Posterior cingulate gyrus (tissue), 11 donors: Measurements from ENCODE around the gene ACACA.
"Not testable (repeated sequence)": the region's sequence is repeated elsewhere in the genome, so short reads cannot be mapped to it uniquely, and the experiment has no call there.

Experiments used
- DNase-seq, 10 donors: peaks; one replicate each; pipeline versions ENCODE4 v3.0.0 to v3.0.0-alpha.2; 2020 to 2021; ENCODE audit warnings: mixed read lengths in 3 of 10
- intact Hi-C: fragments of 100-400 bp; cut with DNase I; formaldehyde crosslinking; loops from one replicate; pipeline ENCODE4 v1.15.1; 2023

The ACACA gene

DNA sequence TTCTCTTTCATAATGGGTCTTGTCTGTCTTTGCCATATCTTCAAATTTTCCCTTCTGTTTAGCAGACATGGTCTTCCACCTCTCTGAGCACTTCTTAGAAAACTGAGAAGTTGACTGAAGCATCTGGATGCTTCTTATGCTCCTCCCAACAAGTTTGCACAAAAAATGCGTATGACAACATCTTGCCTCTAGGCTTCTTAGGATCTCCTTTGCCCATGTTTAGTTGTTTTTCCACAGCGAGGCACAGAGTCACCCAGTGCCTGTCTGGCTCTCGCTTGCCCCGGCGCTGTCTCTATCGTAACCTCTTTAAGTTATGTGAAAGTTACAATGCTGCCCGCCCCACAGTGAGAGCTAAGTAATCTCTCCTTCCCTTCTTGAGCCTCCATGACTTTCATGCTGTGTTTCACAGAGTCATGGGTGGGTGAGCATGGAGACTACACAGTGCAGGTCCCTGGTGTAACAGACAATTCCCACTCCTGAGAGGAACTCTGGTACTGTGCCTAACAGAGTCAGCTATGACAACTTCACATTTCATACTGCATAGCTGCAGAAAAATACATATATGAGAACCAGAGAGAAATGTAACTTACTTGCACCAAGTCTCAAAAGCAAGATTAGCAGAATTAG lies 262.4 kb downstream of the ACACA start:
- intact Hi-C loops, result no loop called here
- no peak for DNase-seq

GRCh38 chr17:37143558-37143957 lies 263.1 kb downstream of the ACACA start:
- DNase-seq, intact Hi-C loops: not testable (repeated sequence)

GRCh38 chr17:37142294-37142896 lies 264.2 kb downstream of the ACACA start:
- intact Hi-C loops, result no loop called here
- DNase-seq, result no peak

DNA sequence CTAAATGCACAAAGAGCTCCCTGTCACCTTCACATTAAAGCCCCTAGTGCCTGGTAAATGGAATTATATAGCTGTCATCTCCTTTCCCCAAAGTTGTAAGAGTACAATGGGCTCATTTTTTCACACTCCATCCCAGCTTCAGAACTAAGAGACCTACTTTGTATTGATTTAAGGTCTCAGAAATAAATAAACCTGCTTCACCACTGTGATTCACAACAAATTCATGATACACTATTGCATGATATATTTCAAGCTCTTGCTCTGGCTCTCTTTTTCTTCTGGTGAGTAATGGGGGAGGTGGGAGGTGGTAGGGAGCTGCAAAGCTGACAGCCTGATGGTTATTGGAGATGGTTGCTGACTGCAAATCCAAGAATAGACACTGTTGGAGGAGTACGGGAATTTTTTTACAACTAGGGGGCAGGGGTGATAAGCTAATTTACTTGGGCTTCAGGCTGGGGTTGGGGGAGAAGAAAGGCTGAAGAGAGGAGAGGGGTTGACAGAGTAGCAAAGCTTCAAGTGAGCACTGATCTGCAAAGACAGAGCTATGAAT lies 268.0 kb downstream of the ACACA start:
- intact Hi-C loops, result no loop called here
- DNase-seq, result no peak

GRCh38 chr17:37137906-37138514 lies 268.6 kb downstream of the ACACA start:
- no peak for DNase-seq
- intact Hi-C loops, result no loop called here

- intact Hi-C loops, result no loop called here
- no peak for DNase-seq
Observed at GRCh38 chr17:37137070-37137610, 269.5 kb downstream of the ACACA start.

- no peak for DNase-seq
- intact Hi-C loops, result no loop called here
Observed at GRCh38 chr17:37135576-37135975, 271.1 kb downstream of the ACACA start.

- no peak for DNase-seq
- intact Hi-C loops, result no loop called here
Observed at GRCh38 chr17:37134050-37134449, 272.6 kb downstream of the ACACA start.

DNA sequence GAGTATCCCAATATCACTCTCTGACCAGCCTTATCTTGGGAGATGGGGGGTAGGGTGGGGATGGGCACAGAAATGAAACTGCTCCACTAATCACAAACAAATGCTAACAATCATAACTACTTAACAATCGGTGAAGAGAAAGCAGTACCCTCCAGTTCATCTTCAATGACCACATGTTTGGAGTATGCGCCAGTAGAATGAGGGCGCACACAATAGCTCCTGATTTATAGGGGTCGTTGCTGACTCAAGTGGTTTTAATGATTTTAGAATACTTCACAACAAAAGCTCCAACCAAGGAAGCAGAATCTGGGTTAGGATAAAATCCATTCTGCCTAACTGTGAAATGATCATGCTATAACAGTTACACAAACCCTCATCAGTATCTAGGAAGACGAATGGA lies 273.5 kb downstream of the ACACA start:
- DNase-seq, result no peak
- intact Hi-C loops, result no loop called here

DNA sequence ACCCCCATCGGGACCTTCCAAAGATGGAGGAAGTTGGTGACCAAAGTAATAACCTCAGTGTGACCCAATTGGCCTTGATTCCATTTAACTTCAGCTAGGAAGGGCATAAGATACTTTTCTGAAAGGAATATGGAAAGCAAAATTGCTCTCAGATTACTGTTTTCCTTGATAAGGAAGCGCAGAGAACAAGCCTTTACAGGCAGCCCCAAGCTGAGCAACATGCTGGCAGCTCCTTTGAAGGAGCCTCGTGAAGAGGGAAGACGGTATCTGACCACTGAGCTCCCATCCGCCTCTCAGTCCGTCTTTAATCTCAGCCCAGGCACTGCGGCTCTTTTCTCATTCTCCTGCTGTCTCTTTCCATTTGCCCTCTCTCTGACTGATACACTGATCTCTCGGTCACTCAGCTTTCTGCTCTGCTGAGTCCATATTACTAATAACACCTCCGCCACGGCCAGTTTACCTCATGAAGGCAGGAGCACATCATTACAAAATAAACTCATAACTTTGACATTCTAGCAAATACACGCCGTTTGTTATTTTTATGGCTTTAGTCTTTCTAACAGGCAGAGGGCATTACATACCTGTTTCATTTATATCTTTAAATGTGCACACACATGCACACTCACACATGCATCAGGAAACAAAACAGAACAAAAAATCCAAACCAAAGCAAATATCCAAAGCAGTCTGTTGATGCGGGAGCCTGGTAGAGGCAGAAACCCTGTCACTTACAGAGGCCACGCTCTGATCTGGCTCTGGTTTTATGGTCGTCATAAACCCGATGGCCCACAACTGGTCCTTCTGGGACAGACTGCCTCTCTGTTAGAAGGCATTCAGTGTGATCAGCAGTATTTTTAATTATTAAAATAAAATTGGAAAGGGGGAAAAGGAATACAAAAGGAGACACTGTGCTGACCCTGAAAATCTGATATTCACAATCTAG lies 274.7 kb downstream of the ACACA start:
- intact Hi-C loops, result no loop called here
- DNase-seq, result no peak

GRCh38 chr17:37130984-37131446 lies 275.6 kb downstream of the ACACA start:
- DNase-seq, result no peak
- intact Hi-C loops, result no loop called here

GRCh38 chr17:37124821-37125173 lies 281.8 kb downstream of the ACACA start:
- no peak for DNase-seq
- intact Hi-C loops, result no loop called here

DNA sequence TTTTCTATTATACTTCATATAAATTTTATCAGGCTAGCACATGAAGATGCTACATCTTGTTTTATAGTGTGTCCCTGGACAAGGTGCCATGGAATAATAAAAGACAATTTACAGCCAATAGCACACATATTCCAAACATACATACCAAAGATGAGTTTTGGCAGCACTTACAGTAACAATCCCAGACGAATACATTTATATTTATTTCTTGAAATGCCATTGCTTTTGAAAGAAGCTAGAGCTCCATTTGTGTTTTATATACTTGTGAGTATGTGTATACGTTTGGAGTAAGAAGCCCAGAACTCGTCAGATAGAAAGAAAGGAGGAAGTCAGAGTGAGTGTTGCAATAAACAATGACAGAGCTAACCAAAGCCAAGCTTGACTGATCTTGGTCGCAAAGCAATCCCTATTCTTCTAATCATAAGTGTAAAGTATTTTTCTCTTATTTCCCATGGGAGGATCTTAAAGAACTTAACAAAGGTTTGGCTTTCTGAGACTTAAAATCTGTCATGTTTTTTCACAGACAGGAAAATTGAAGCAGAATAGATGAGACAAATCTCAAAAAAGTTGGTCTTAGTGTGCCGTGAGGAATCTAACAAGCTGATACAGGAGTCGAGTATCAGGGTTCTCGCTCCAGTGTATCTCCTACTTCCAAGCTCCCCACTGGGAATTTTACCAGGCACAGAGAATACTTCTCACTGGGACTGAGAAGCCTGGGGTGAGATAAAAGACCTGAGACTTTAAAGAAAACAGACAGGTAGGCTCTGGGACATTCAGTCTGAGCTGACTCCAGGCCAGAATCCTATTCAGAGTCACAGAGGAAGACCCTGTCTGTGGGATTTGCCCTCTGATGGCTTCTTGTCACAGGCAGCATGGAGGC lies 282.5 kb downstream of the ACACA start:
- intact Hi-C loops, result no loop called here
- DNase-seq, result no peak

DNA sequence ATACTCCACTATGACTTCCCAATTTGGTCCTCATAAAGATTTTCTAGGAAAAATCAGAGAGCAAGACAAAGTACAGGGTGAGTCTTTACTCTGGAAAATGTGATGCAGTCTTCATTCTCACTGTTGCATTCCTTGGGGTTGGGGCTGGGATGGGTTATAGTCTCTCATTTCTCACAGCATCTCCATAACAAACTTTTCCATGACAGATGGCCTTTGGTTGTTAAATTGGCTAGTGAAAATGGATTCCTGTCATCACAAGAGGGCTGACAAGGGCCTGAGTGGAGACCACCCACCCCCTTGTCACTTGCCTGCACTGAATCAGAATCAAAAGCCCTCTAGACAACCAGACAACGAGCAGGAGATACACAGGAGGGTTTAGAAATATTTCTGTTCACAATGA lies 283.2 kb downstream of the ACACA start:
- no peak for DNase-seq

DNA sequence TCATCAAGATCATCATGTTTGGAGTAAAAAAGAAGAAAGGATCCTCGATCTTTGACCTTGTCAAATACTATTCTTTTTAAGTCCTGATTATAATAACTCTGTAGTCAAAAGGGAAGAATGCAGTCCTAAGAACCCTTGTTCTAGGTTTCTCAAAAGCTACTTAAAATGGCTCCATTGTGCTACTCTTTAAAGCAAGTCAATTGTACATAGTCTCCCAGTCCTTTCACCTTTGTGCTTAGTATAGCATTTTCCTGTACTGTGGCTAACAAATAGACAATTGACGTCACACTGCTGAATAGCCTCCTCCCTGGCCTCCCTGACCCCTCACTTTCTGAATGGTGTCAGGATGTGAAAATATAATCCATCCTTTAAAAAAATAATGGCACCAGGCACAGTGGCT lies 285.0 kb downstream of the ACACA start:
- intact Hi-C loops, result no loop called here
- no peak for DNase-seq

More for the DNA sequence above, 283.2 kb downstream of the ACACA start:
- intact Hi-C loops, result no loop called here

DNA sequence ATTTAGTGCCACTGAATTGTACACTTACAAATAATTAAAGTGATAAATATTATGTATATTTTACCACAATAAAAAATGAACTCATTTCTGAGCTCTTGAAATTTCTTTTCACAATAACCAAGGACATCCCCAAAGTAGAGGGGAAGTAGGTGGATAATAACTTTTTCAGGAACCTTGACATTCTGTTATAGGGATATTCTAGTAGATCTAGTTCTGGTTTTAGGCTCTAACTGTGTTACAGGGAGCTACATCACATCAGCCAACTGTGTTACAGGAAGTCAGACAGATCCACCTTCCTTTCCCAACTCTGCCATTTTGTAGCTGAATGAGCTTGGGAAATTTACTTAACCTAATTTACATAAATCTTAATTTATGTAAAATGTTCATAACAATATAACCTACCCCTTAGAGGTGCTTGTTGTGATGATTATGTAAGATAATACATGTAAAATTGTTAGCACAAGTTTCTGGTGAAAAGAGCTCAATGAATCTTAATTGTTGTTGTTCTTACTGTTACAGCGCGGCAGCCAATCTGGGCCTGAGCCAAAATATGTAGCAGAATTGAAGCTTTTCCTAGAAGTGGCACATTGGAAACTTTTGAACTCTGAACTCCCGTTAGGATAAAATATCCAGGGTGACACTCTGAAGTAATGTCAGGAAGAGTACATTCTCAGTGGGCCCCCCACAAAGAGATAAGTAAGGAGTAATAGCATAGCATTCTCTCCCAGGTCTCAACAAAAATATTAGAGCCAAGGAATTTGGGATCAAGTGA lies 288.1 kb downstream of the ACACA start:
- DNase-seq, result no peak
- intact Hi-C loops, result no loop called here

DNA sequence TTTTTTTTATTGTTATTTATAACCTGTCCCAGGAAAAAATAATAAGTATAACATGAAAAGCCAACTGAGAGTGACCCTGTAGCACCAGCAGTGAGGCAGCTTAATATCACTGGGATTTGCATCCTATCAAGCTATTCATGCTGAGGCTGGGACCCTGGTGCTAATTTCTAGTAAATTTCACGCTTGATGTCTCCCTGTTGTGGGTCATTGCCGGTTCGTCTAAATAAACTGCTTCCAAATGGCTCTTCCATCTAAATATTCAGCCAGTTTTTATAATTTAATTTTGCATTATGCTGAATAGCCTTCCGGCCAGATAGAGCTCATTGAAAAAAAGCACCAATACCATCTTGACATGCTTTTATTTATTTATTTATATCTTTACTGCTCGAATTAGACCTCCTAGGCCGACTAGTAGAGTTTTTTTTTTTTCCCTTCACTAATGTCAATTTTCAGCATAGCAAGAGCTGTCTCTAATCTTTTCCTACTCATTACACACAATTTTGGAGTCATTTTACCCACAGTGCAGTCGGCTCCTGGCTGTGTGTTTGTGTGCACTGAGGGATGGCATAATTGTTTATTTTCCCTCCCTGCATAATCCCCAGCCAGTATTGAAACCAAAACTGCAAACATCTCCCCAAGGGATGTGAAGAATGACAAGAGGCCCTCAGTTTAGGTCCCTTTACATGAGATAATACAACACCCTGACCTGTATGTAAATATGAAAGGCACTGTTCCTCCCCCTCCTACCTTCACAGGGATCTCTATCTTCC lies 289.1 kb downstream of the ACACA start:
- no peak for DNase-seq
- intact Hi-C loops, result no loop called here

DNA sequence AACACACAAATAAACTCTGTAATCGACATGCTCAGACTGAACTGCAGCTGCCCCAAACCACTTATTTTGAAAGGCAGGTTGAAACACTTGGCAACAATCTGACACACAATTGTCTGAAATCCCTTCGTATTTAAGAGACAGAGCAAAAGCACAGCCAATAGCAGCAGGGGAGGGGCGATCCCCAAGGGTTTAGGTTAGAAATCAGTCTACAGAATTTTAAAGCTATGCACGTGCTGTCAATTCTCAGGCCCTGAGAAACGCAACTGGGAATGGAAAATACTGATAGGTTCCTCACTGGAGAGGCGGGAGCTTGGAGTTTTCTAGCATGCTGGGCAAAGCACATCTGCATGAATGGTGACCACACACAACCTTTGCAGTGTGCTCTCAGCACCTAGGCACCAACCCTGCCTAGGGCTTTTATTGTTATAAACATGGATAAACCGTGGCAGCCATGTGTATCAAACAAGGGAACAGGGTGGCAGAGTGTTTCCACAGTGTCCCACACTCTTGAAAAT lies 289.9 kb downstream of the ACACA start:
- no peak for DNase-seq
- intact Hi-C loops, result no loop called here
